GM21381 (cell line): ENCODE measurements around the gene DPP9.
"Not testable (repeated sequence)": the region's sequence is repeated elsewhere in the genome, so short reads cannot be mapped to it uniquely, and the experiment has no call there.

ENCODE experiments used
- ATAC-seq: cut with Tn5 transposase; IDR thresholded peaks from one replicate; pipeline ENCODE4 v1.9.1; 2021; ENCODE audit warnings: mild to moderate bottlenecking, moderate library complexity; ENCODE audit not compliant: unreplicated experiment

DPP9 gene

GRCh38 chr19:4723595-4724514, at the start of gene DPP9:
TSS of gene DPP9 (minus strand) at chr19:4723842. CDS start at chr19:4719906, 3,936 bp downstream.
- ATAC-seq, result peak; percentile 87

- no peak for ATAC-seq
Observed at GRCh38 chr19:4773047-4773640, 49.5 kb upstream of the DPP9 start.

- no peak for ATAC-seq
Observed at GRCh38 chr19:4772566-4772965, 48.9 kb upstream of the DPP9 start.

- ATAC-seq, result no peak
Observed at GRCh38 chr19:4768934-4769777, 45.5 kb upstream of the DPP9 start.

DNA sequence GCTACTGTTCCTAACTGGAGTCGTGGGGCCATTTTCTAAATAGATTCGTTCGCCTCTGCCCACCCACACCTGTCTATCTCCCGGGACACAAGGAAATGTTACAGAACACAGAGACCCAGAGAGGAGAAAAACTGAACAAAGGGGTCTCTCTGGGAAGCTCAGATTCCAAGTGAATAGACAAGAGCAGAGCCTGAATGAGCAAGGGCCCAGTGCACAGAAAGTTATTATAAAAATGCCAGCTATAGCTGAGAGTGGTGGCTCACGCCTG, 40.7 kb upstream of the DPP9 start:
- ATAC-seq, result no peak

DNA sequence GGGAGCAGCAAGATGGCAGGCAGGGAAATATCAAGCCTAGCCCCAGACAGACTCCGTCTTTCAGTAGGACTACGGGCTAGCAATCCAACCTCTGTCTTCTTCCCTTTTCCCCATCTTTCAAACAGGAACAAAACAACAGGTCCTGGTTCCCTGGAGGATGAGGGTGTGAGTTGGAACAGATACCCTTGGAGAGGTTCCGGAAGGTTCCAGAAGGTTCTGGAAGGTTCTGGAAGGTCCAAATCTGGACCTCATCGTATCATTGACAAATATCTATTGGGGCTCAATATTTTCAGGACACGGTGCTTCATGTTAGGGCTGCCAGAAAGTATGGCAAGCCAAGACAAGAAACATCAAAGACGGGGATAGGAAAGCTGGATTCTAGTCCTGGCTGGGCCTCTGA, 39.4 kb upstream of the DPP9 start:
- no peak for ATAC-seq

DNA sequence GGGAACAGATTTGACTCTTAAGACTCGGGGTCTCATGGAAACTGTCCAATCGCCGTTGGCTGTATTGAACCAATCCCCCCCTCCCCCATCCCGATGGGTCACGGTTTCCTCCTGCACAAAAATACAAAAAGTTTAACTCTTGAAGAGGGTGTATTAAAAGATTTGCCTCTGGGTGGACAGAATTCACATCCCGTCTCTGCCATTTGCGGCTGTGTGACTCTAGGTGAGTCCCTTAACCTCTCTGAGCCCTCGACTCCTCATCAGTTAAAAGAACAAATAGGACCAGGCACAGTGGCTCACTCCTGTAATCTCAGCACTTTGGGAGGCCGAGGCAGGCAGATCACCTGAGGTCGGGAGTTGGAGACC, 36.6 kb upstream of the DPP9 start:
- ATAC-seq, result no peak

- ATAC-seq, result peak; percentile 64
Observed at GRCh38 chr19:4759388-4760284, 36.0 kb upstream of the DPP9 start.

DNA sequence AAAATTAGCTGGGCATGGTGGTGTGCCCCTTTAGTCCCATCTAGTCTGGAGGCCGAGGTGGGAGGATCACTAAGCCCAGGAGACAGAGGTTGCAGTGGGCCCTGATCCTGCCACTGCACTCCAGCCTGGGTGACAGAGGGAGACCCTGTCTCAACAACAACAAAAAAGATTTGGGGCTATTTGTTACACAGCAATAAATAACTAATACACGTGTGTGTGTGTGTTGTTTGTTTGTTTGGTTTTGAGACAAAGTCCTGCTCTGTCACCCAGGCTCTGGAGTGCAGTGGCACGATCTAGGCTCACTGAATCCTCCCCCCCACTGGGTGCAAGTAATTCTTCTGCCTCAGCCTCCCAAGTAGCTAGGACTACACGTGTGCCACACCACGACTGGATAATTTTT, 35.0 kb upstream of the DPP9 start:
- no peak for ATAC-seq

DNA sequence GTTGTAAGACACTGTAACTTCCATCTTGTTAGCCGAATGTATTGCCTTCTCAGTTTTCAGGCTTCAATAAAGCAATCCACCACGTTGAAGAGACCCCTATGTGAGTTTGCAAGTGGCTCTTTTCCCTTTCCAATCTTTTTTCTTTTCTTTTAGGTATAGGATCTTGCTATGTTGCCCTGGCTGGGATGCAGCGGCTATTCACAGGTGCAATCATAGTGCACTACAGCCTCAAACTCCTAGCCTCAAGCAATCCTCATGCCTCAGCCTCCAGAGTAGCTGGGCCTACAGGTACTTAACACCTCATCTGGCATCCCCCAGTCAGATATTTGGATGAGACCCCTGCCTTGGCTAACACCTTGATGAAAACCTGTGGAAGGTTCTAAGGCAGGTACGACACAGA, 34.4 kb upstream of the DPP9 start:
- no peak for ATAC-seq

DNA sequence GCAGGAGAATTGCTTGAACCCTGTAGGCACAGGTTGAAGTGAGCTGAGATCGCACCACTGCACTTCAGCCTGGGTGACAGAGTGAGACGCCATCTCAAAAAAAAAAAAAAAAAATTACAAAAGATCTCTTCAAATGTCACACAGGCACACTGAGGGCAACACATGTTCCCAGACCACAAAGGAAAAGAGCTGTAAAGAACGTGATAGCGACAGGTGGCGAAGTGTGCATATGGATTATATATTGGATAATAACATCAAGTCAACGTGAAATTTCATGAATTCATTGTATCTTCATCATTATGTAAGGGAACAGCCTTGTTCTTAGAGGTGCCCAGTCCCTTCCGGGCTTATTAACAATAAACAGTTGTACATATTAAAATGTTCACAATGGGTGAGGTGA, 31.8 kb upstream of the DPP9 start:
- ATAC-seq, result no peak

- no peak for ATAC-seq
Observed at GRCh38 chr19:4754248-4754647, 30.6 kb upstream of the DPP9 start.

DNA sequence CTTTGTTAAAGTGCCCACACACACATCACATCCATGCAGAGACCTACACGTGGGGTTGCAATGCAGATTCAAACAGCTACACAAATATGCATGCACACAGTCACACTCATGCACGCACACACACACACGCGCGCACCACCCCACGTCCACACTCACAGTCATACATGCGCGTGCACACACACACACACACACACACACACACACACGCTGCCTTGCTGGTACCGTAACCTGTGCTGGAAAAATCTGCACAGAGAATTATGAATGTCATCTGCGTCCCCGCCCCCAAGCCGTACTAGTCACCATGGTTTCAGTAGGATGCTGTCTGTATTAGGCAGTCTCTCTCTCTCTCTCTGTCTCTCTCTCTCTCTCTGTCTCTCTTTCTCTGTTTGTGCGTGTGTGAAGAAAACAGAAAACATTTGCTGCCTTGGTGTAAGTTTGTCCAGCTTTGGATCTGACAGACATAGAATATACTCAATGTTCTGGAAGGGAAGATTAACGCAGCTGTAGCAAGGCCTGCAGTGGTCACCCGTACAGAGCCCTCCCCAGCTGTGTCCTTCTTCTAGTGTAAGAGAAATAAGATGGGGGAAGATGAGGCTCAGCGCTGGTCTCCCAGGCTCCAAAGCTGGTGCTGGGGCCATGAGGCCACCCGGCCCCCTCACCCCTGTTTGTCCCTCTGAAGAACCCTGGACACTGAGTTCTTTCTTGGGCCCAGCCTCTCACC, 26.4 kb upstream of the DPP9 start:
- no peak for ATAC-seq

DNA sequence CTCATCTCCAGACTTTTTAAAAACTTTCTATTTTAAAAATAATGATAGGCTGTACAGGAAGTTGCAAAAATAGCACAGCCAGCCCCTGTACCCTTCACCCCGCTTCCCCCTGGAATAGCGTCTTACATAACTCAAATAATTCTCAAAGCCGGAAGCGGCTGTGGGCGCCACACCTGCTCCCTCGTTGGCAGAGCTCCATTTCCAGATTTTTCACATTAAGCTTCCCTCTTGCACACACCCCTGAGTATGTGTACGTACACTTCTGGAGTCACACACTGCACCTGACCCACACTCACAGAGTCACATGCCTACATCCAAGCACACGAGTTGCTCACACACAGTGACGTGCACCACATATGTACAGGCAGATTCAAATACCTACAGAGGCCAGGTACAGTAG, 24.9 kb upstream of the DPP9 start:
- no peak for ATAC-seq

DNA sequence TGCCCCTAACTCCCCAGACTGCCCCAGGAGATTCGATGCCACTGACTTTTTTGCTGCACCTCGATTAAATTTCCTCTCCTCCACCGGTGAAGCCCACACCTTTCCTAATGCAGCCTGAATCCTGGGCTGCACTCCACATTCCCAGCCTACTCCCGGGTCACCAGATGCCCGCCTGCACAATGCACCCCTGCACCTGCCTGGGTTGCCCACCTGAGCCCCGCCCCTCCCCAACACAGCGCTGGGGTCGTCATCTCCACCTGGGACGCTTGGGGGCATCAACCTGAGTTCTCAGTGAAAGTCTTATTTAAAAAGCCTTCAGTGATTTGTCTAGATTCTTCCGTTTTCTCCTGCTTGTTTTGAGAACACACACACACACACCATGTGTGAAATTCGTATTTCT, 24.5 kb upstream of the DPP9 start:
- no peak for ATAC-seq

DNA sequence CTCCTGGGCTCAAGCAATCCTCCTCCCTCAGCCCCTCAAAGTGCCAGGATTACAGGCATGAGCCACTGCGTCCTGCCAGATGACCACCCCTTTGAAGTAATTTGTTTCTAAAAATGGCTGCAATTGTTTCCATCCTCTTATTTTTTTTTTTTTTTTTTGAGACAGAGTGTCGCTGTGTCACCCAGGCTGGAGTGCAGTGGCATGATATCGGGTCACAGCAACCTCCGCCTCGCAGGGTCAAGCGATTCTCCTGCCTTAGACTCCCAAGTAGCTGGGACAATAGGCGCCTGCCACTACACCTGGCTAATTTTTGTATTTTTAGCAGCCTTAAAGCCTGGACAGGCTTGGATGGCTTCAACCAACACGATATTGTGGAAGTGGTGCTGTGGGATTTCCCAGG, 22.3 kb upstream of the DPP9 start:
- no peak for ATAC-seq

- ATAC-seq, result not testable (repeated sequence)
Observed at GRCh38 chr19:4745175-4745574, 21.5 kb upstream of the DPP9 start.

DNA sequence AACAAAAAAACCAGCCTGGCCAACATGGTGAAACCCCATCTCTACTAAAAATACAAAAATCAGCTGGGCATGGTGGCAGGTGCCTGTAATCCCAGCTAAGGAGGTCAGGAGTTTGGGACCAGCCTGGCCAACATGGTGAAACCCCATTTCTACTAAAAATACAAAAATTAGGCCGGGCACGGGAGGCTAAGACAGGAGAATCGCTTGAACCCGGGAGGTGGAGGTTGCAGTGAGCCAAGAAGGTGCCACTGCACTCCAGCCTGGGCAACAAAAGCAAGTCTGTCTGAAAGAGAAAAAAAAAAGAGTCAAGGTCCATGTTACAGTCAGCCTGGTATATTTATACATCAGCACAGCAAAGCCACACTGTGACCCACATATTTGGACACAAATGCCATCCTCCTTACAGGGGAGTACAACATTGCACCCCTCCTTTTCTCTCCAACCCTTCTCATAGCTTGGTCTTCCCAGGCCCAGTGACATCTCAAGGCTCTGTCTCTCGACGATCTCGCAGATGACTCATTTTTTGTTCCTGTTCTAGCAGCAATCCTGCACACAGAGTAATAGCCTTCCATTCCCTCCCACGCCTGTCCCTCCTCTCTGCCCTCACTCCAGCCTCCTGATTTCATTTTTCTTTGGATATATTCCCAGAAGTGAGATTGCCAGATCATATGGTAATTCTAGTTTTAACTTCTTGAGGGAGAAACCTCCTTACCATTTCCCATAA, 21.0 kb upstream of the DPP9 start:
- ATAC-seq, result no peak
